DLD1 (cell line): Measurements from ENCODE around the gene DCXR.

Experiments
- in situ Hi-C: cut with HindIII; loops from 2 replicates; pipeline ENCODE4 v1.10.0; 2017; ENCODE audit warnings: low sequenced_read_pairs

Gene DCXR

DNA sequence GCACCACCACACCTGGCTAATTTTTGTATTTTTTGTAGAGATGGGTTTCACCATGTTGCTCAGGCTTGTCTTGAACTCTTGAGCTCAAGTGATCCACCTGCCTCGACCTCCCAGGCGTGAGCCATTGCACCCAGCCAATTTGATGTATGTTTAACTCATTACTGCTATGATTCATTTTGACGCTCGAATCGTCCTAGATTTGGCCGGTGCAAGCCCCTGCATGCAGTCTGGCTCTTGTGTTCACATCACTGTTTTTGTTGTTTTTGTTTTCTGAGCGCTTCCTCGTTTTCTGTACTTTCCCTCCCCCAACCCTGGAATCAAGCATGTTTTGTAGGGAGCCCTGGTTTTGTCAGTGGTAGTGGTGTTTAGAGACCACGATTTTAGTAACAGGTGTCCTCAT is 35.9 kb upstream of the DCXR start:
- in situ Hi-C loops: no loop called here

DNA sequence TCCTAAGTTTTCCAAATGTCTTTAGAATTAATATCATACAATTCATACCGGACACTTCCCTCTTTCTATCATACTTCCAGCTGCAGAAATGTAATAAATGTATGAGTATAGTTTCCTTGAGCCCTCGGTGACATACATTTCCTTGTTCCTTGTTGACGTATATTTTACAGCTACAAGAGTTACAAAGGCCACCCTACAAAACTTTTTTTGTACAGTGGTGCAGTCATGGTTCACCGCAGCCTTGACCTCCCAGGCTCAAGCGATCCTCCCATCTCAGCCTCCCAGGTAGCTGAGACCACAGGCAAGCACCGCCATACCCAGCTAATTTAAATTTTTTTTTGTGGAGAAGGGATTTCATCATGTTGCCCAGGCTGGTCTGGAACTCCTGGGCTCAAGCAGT is 35.3 kb upstream of the DCXR start:
- in situ Hi-C loops: no loop called here

DNA sequence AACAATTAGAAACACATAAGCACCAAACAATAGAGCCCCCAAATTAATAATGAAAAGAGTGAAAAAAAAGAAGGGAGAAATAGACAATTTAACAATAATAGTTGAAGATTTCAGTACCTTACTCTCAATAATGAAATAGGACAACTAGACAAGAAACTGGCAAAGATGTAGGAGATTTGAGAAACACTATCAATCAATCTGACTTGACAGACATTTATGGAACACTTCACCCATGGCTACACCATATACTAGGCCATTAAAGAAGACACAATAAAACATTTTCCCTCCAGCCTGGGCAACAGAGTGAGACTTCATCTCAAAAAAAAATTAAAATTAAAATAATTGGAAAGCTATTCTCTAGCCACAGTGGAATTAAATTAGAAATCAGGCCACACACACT is 33.1 kb upstream of the DCXR start:
- in situ Hi-C loops: no loop called here

DNA sequence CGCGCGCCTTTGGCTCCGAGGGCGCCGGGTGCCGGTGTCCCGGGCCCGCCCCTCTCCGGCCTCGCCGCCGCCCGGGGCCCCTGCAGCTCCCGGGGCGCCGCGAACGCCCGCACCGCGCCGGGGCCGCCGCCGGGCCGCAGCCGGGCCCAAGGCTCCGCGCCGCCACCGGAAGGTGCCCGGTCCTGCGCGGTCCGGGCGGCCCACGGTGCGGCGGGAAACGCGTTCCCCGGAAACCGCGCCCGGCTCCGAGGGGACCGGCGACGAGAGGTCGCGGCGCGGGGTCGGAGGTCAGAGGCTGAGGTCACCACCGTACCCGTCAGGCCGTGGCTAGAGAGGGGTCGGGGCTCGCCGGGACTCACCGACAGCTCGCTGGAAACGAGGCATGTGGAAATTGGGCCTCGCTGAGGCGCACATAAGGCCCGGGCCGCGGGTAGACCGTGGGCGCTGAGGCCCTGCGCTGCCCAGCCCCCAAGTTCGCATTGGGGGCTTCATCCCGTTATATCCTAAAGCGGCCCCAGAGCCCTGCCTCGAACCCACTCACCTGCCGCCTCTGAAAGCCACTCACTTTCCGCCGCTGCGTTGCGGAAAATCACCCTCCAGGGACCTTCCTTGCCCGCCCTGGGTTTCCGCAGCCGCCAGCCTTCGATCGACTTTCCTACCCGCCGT is 28.3 kb upstream of the DCXR start, which contains the start of gene DUS1L:
DUS1L (minus strand) TSS at position 167 of the 666 bp plus-strand sequence. CDS start 745 bp downstream, outside the sequence.
- in situ Hi-C loops: no loop called here

DNA sequence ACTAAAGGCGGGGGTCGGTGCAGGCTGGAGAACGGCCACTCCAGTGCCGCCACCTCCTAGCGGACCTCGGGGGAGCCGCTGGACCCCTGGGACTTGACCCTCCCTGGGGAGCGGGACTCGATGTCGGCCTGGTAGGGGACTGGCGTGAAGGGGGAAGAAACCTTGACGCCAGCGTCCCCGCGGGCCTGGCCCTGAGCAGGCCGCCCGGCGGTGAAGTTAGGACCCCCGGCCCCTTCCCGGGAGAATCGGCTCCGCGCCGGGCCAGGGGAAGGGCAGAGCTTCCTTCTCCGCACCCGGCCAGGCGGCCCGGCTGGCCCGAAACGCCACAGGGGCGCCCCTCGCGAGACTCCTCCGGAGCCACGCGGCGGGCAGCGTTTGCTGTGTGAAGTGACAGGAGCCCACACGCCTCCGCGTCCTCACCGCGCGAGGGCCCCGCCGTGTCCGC is 27.7 kb upstream of the DCXR start:
- in situ Hi-C loops: no loop called here

DNA sequence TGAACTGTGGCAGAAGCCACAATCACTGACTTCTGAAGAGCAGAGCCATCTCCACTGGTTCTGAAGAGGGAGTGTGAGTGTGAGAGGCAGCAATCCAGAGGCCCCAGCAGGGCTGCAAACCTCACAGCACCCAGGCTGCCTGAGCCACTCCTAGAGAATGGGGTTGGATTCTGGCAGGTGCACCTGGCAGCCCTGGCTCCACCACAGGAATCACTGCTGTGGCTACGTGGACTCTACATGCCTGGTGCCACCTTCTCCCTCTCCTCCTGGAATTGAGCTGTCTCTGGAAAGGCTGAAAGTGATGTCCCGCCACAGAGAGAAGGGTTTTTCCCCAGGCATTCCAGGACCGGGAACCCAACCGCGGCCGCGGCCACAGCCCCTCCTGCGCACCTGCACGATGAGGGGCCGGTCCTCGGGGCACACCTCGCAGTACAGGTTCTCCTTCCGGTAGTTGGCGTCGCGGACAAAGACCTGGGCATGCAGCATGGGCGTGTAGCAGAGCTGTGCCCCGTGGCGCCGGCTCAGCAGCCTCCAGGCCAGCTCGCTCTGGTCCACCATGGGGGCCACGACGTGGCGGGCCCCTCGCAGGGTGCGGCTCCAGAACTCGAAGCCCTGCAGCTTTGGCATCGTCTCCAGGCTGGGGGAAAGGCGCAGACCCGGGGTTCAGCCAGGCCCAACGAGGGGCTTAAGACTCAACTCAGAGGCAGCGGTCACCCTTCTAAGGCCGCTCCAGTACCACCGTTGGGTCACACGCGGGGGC is 27.1 kb upstream of the DCXR start:
- in situ Hi-C loops: no loop called here

DNA sequence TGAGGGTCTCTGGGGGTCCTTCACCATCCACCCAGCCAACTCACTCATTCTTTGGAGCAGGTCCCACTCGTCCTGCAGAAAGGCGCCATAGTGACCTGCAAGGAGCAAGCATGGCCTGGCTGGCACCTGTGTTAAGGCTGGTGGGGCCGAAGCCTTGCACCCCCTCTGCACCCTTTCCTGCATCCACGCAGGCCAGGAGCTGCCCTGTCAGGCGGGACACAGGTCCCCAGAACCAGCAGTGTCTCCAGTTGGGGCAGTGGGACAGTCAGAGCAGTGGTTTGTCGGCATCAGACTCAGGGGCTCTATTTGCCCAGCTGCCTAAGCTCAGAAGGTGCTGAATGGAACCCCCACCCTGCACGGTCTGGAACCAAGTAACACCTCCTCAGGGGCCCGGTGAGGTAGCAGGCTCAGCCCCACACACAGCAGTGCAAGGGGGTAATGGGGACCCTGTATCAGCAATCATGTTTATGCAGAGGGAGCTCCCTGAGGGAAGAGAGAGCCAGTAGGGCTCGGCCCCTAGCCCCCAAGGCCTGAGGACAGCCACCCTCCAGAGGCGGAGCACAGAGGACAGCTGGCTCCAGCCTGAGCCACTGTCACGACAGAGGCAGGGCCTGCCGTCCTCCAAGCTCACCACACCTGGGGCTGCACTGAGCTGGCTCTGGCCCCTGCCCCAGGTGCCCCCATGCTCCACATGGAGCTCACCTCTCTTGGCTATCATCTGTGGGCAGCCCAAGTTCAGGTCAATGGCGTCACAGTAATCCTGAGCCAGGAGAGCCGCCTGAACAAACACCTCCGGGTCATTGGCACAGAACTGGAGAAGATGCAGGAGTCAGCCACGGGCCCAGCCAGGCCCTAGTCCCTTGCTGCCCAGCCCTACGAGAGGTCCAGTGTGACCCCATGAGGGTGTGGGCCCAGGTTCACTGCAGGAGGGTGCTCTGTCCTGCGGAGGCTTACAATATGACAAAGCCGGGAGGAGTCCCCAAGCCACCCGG is 26.2 kb upstream of the DCXR start:
- in situ Hi-C loops: no loop called here

DNA sequence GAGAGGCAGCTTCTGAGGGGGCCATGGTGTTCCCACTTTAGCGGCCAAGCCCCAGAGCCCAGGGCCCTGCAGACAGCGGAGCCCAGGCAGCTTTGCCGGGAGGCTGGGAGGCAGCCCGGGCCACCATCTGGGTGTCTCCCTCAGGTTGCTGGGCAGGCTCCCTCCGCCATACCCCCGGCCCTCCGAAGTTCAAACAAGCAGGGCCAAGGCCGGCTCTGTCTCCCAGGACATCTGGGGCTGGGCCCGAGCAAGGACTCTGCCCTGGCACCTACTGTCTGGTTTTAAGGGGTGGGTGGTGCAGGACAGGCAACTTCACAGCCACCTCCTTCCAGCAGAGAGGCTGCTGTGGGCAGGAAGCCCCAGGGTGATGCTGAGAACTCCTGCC is 25.5 kb upstream of the DCXR start:
- in situ Hi-C loops: no loop called here

DNA sequence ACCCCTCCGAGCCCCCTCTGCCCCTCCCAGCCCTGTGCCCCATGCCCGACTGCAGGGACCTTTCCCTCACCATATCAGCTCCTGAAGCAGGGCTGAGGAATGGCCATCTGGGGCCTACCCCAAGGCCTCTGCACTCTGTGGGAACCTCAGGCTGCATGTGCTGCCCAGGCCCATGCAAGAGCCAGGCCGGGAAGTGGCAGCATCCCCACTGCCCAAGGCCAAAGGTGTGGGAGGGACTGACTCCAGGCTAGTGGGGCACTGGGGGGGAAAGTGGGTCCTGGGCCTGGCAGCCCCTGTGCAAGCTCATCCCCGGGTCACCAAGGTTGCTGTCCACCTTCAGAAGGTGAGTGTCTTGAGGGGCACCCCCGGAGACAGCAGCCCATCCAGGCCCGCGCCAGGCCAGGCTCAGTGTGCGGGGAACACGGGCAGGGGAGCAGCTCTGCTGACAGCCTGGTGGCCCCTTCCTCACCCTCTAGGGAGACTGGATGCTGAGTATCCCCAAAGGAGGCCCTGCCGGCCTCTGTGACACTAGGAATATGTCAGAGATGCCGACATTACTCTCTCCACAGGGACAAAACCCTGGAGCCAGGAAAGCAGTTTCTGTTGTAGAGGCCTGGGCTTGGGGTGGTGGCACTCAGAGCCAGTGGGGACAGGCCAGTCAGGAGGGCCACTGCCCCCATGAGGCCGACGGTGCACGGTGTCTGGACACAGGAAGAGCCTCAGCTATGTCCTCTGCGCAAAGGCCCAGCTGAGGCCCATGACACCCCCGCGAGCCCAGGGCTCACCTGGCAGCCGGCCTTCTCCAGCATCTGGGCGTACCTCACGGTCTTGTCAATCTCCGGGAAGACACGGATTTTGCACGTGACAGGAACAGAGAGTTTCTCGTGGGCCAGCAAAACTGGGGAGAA is 24.8 kb upstream of the DCXR start:
- in situ Hi-C loops: no loop called here

DNA sequence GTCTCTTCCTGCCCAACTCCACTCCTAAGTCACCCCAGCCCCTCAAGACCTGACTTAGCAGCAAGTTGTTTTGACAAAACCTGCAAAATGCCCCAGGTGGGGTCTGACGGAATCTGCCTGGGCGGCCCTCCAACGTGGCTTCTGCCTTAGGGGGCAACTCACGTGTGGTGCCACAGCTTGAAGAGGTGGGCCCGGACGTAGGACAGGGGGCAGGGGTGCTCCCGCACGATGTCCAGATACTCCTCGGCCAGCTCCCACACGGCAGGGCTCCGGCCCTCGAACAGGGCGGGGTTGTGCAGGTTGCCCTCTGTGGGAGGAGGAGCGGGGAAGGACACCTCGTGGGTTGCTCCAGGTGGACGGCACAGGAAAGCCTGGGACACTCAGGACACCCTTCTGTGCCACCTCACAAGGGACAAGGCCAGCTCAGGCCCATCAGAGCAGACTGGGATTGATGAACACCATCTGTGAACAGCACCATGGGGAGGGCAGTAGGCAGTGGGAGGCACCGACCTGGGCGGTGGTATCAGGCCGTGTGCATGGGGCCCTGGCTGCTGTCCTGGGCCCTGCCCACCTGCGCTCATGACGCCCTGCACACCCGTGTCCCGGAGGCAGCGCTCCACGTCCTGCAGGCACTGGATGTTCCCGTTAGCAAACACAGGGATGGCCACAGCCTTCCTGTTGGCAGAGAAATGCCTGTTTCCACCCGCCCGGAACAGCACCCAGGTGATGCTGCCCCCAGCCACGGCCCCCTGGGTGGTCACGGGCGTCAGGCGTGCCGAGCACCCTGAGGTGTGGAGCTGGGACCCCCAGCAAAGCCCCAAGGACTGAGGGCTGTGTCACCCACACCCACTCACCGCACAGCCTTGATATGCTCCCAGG is 23.8 kb upstream of the DCXR start:
- in situ Hi-C loops: no loop called here

DNA sequence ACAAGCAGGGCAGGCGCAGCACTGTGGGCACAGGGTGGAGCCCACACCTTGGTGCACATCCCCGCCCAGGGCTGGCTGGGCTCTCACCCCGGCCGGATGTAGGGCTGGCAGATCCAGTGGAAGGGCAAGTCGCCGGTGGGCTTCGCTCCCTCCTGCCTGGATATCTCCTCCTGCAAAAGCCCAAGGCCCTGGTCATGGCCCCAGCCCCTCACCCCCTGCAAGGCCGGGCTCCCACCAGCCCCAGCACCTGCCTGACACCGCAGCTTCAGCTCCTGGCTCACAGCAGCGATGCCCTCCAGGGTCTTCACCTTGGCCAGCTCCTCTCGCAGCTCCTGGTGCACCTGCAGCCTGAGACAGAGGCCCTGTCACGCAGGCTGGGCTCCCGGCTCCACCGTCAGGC is 23.1 kb upstream of the DCXR start:
- in situ Hi-C loops: no loop called here

DNA sequence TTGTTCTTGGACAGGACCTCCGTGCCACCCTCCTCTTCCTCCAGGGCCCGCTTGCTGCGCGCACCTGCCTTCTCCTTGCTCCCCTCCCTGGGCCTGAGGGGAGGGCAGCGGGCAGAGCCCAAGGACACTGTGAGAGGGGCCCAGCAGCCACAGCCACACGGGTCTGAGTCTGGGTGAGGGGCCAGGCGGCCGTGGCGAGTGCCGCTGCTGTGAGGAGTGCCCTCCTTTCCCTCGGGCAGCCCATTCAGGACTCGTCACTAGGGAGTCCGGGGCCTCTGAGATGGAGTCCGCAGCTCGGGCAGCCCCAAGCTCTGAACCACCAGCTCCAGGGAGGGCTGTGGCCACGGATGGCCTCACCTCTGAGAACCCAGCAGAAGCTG is 22.5 kb upstream of the DCXR start:
- in situ Hi-C loops: no loop called here

DNA sequence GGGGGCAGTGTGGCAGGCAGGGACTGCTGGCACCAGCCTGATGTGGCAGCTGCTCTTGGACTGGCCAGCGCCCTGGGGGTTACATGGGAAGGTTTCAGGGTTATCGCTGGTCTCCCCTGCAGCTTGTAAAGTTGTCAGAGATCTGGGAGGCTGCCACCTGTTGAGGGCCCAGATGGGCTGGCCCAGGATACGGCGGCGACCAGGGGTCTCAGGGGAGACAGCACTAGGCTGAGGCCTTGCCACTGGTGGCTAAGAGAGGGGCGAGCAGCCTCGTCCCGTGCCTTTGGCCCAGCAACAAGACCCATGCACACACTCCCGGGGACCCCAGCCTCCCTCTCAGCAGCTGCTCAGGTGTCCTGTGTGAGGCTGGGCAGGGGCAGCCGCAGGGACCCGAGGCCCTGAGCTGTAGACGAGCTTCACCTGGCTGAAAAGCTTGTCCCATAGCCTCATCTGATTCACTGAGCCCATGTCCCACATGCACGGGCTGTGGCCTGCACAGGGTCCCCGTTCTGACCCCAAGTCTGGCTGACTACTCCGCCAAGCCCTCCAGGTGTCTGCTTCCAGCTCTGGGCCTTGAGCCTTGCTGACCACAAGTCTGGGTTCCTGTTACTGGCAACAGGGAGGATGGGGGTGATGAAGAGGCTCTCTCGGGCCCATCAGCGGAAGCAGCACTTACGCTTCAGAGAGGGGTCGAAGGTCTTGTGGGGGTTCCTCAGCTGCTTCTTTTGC is 21.9 kb upstream of the DCXR start:
- in situ Hi-C loops: no loop called here

DNA sequence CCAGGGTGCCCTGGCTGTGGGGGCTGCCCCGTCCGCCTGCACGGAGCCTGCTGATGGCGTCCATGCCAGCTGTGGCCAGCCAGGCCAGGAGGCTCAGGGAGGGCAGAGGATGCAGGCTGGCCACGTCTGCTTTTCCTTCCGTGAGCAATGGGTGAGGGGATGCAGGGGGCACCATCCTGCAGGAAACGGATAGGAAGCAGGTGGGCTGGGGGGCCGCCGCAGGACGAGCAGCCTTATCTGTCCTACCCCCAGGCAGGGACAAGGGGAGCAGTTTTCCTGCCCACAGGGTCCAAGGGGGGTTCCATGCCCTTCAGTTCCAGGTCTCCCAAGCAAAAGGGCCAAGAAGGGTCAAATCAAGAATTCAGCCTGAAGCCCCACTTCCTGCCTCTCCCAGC is 21.4 kb upstream of the DCXR start:
- in situ Hi-C loops: no loop called here

DNA sequence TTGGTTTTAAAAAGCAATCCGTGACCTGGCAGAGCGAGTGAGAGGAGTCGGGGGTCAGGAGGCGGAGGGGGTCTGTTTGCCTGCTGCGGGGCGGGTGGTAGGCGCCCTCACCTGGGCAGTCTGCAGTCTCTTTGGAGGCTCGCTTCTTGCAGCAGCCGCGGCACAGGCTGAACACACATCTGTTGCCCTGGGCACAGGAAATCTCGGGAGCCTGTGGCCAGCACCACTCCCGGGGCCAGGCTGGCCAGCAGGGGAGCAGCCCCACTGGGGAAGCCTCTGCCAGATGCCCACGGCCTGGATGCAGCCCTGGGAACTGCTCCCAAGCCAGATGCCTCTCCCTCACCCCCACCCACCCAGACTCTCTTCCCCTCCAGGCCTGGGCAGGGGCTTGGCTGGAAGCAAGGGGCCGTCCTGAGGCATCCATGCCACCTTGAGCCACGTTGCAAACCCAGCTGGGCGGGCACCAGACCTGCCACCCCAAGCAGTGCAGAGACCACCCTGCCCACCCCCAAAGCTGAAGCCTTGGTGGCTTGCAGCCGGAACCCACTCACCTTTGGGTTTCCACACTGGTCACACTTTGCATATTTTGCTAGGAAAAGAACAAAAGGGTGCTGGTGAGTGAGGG is 20.8 kb upstream of the DCXR start:
- in situ Hi-C loops: no loop called here

DNA sequence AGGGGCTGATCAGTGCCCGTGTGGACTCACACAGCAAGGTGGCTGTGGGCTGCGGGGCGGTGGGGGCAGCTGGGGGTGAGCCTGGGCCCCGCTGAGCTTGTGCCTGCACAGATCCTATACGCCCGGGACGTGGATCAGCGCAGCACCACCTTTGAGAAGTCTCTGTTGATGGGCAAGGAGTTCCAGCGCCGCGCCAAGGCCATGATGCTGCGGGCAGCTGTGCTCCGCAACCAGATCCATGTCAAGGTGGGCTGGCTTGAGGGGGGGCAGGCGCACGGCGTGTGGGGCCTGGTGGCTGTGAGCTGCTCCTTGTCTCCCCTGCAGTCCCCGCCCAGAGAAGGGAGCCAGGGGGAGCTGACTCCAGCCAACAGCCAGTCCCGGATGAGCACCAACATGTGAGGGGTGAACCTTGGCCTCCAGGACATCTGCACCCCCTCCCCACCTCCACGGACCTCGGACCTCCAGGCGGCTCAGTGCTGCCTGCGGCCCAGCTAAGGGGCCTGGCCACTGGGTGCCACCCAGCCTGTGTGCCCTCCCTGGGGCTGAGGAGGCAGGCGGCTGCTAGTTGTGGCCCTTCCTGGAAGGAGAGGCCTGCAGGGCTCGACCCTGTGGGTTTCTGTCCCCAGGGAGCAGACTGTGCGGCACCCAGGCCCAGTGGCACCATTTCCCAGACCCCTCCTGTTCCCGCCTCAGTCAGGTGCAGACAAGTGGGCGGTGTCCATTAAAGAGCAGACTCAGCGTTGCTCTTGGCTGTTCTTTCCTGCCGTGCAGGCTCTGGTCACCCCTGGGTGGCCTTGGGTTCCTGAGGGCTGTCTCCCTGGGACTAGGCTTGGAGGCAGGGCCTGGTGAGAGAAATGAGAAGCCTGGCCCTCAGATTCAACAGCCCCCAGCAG is 19.5 kb upstream of the DCXR start:
- in situ Hi-C loops: no loop called here

DNA sequence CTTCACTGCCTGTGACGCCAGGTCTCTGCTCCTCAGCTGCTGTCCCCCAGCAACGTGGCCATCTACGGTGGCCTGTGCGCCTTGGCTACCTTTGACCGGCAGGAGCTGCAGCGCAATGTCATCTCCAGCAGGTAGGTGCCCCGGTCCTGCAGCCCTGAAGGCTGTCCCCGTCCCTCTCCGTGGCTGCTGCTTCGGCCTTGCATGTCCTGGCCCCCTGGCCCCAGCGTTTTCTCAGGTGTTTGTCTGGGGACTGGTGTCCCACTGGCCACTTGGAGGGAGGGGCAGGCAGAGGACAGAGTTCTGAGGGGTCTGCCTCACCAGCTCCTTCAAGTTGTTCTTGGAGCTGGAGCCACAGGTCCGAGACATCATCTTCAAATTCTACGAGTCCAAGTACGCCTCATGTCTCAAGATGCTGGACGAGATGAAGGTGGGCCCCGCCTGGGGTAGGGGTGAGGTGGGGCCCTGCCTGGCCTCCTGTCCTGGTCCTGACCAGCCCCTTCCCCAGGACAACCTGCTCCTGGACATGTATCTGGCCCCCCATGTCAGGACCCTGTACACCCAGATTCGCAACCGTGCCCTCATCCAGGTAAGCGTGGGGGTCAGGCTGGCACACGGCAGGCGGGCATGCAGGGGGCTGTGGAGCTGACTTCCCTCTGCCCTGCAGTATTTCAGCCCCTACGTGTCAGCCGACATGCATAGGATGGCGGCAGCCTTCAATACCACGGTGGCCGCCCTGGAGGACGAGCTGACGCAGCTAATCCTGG is 18.6 kb upstream of the DCXR start:
- in situ Hi-C loops: no loop called here
